Prostate gland (tissue), 2 donors: Measurements from ENCODE around the gene GRAMD4.

Experiments
- CTCF ChIP-seq, 4 experiments: fragments of 200-600 bp in 2 of 4; fragments of 450-650 bp in 2 of 4; sonication (generic) in 2 of 4; IDR thresholded peaks; 1 replicate in 3 of 4; 2 replicates in 1 of 4; pipeline ENCODE4 v1.5.1; 2016 to 2019; ENCODE audit warnings: antibody characterized with exemption in 4 of 4, mild to moderate bottlenecking in 2 of 4, moderate library complexity in 2 of 4
- POLR2A ChIP-seq: fragments of 450-650 bp; IDR thresholded peaks from one replicate; pipeline ENCODE4 v1.6.1; 2016; ENCODE audit warnings: antibody characterized with exemption, mild to moderate bottlenecking

DNA sequence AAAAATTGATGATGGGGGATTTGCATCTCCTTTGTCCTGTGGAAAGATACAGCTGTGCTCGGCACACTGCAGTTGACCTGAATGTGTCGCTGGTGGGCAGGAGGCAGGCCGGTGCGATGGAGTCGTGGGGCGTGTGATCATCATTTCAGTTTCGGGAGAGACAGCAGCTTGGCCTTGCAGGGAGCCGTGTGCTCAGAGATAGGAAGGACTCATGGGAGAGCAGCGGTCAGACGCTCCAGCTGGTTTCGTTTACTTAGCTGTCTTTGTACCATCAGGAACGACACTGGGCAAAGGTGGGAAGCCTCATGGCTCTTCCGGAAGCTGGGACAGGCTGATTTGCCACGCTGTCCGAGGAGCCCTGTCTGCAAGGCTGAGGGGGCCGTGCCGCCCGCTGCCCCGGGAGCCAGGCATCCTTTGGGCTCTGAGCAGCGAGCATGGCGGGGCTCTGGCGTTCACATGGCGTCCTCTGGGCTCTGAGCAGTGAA, 32.7 kb downstream of the GRAMD4 start:
- TF ChIP-seq CTCF (IDR thresholded peaks at IDR 0.05) (no peak), POLR2A (no peak)
